ENCODE data around the gene HMCN2. TPM values are rescaled to one million over a fixed set of nuclear protein-coding genes. Genes with fewer than 3 reads are reported as not detected.

Gene HMCN2
- total RNA-seq, 2 donors from 2014 or later, result 20.1 to 30.6 TPM

DNA sequence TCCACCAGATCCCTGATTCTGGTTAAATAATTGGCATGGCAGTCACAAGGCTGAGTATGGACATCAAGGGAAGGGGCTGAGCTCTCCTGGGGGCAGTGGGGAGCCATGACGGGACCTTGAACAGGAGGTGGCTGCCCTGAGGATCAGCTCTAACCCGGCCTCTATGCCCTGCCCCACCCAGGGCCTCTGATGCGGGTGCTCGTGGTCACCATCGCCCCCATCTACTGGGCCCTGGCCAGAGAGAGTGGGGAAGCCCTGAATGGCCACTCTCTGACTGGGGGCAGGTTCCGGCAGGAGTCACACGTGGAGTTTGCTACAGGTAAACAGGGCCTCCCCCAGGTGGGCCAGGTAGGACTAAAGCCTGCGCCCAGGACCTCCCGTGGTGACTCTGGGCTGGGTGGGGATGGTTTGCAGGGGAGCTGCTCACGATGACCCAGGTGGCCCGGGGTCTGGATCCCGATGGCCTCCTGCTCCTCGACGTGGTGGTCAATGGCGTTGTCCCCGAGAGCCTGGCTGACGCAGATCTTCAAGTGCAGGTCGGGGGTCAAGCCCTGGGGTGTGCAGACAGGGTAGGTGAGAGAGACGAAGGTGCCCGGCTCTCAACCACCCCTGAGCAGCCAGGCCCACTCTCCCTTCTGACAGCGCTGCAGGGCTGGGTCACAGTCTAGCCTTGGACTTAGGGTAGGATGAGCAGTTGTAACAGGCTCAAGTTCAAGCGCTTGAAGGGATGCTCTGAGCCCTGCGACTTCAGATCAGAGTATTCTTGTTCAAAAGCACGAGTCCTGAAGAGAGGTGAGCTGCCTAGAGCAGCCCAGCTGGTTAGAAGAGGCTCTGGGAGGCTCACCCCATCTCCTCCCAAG, 159.3 kb downstream of the HMCN2 start:
- H3K27me3 ChIP-seq, result no peaks in the 10 kb centered on the region
- H3K27ac ChIP-seq, result no peak overlapping the region
- H3K9ac ChIP-seq (ENCODE audit: low read depth in 2 of 2, low read length in 2 of 2), result no peak overlapping the region
- intact Hi-C loops (cut with DNase I), result no loop called here
- no peak overlapping the region for H3K4me3 ChIP-seq
- H3K36me3 ChIP-seq, result no peaks in the 10 kb centered on the region
- no peaks in the 10 kb centered on the region for H3K9me3 ChIP-seq
- H3K4me1 ChIP-seq, result peaks cover 4% of the 10 kb centered on the region
- no peak for DNase-seq
- no peak for TF ChIP-seq CTCF (IDR thresholded peaks at IDR 0.05)

GRCh38 chr9:130425741-130426466, 160.3 kb downstream of the HMCN2 start:
- Histone ChIP-seq H3K4me1 (peaks cover 4% of the 10 kb centered on the region), H3K4me3 (no peak overlapping the region), H3K9me3 (no peaks in the 10 kb centered on the region), H3K36me3 (no peaks in the 10 kb centered on the region), H3K27ac (peak overlapping the region; percentile 30), H3K9ac (ENCODE audit: low read depth in 2 of 2, low read length in 2 of 2) (no peak overlapping the region), H3K27me3 (no peaks in the 10 kb centered on the region)
- intact Hi-C loops (cut with DNase I), result no loop called here
- DNase-seq, result peak; percentile 76
- TF ChIP-seq CTCF (IDR thresholded peaks at IDR 0.05), result no peak

DNA sequence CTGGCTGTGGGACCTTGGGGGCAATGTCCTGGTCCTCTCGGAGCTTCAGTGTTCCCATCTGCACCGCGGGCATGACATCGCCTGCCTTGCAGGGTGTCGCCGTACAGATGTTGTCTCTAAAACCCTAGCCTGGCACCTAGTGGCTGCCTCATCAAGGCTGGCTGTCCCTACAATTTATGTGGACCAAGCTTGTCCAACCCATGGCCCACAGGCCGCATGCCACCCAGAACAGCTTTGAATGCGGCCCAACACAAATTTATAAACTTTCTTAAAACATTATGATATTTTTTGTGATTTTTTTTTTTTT, 160.9 kb downstream of the HMCN2 start:
- TF ChIP-seq CTCF (IDR thresholded peaks at IDR 0.05), result no peak
- Histone ChIP-seq H3K36me3 (no peaks in the 10 kb centered on the region), H3K4me3 (no peak overlapping the region), H3K9ac (ENCODE audit: low read depth in 2 of 2, low read length in 2 of 2) (no peak overlapping the region), H3K4me1 (peaks cover 4% of the 10 kb centered on the region), H3K27me3 (no peaks in the 10 kb centered on the region), H3K27ac (peak overlapping the region; percentile 30), H3K9me3 (no peaks in the 10 kb centered on the region)
- DNase-seq, result no peak
- intact Hi-C loops (cut with DNase I), result no loop called here

GRCh38 chr9:130426883-130427282, 161.3 kb downstream of the HMCN2 start:
- Histone ChIP-seq H3K36me3 (no peaks in the 10 kb centered on the region), H3K4me3 (no peak overlapping the region), H3K9ac (ENCODE audit: low read depth in 2 of 2, low read length in 2 of 2) (no peak overlapping the region), H3K4me1 (peaks cover 4% of the 10 kb centered on the region), H3K27me3 (no peaks in the 10 kb centered on the region), H3K27ac (peak overlapping the region; percentile 30), H3K9me3 (no peaks in the 10 kb centered on the region)
- intact Hi-C loops (cut with DNase I), result no loop called here
- no peak for TF ChIP-seq CTCF (IDR thresholded peaks at IDR 0.05)
- DNase-seq, result peak; percentile 81

DNA sequence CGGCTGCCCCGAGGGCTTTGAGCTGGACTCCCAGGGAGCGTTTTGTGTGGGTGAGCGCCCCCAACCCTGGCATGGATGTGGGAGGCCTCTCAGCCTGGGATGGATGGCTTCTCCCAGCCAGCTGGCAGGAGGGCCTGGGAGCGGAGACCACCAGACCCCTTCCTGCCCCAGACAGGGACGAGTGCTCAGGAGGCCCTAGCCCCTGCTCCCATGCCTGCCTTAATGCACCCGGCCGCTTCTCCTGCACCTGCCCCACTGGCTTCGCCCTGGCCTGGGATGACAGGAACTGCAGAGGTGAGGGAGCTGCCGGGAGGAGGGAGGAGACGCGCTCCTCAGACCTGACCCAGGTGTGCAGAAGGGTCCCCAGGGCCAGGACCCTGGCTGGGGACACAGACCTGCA, 161.8 kb downstream of the HMCN2 start:
- no peaks in the 10 kb centered on the region for H3K36me3 ChIP-seq
- no peak for TF ChIP-seq CTCF (IDR thresholded peaks at IDR 0.05)
- peak overlapping the region; percentile 30 for H3K27ac ChIP-seq
- H3K9me3 ChIP-seq, result no peaks in the 10 kb centered on the region
- H3K4me3 ChIP-seq, result no peak overlapping the region
- intact Hi-C loops (cut with DNase I), result no loop called here
- H3K4me1 ChIP-seq, result peaks cover 4% of the 10 kb centered on the region
- no peaks in the 10 kb centered on the region for H3K27me3 ChIP-seq
- no peak for DNase-seq
- no peak overlapping the region for H3K9ac ChIP-seq (ENCODE audit: low read depth in 2 of 2, low read length in 2 of 2)
